Inflammatory macrophage treated with lipopolysaccharide for 4 hours (primary cell): ENCODE results near the gene SHQ1.
"Not testable (repeated sequence)": the region's sequence is repeated elsewhere in the genome, so short reads cannot be mapped to it uniquely, and the experiment has no call there.

Experiments
- DNase-seq: peaks from one replicate; pipeline ENCODE4 v3.0.0-alpha.2; 2020

SHQ1 gene

DNA sequence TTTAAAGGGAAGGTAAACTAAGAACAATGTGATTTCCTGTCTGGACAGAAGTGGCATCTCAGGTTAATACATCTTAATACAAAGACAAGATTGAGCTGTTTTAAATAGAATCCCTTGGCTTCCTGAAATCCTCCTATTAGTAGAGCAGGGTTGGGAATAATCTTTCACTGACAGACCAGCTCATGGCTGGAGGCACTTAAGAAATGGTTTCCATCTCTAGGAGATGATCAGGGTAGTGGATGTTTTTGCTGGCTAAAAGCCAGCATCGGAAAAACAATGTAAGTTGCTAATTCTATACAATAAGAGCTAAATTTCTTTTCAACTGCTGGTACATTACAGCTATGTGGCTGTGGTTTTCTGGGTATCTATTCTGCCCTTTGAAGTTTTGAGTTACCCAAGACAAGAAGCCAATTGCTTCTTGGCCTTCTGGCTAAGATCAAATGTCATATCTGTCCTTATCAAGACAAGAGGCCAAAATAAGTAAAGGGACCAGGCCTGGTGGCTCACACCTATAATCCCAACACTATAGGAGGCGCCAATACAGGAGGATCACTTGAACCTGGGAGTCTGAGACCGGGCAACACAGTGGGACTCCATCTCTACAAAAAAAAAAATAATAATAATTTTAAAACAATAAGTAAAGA lies 49.6 kb downstream of the SHQ1 start:
- DNase-seq: no peak

GRCh38 chr3:72797773-72798543 lies 50.3 kb downstream of the SHQ1 start:
- no peak for DNase-seq

DNA sequence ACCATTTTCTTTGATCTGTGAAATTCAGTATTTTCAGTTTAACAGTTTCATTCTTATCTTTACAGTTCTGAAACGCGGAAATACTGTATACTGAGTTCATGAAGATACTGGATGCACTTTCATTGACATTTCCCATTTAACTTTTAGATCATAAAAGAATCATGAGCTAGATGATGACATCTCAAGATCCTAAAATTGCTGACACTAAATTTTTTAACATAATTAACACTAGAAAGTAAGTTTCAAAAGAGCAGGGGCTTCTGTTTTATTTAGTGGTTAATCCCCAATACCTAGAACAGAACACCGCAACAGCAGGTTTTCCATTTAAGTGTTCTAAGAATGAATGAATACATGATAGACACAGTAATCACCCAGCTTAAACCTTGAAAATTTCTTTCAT lies 54.2 kb downstream of the SHQ1 start:
- no peak for DNase-seq

GRCh38 chr3:72791161-72791560 lies 57.1 kb downstream of the SHQ1 start:
- peak; percentile 14 for DNase-seq

DNA sequence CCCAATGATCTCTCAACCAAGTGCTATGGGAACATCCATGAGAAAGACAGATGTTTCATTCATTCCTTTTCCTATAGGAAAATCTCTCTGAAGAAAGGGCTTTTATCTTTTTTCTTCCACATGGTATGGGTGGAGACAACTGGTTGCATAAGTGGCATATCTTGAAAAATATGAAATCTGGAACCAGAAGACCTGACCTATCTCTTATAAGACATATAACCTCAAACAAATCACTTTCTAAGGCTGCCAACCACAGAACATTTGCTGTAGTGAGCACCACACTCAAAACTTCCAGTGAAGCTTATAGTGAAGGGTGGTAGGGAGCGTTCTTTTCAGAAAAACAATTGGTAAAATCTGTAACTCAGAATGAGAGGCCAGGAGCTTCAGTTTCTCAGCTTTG lies 58.5 kb downstream of the SHQ1 start:
- no peak for DNase-seq

GRCh38 chr3:72788232-72788631 lies 60.0 kb downstream of the SHQ1 start:
- not testable (repeated sequence) for DNase-seq

- DNase-seq: peak; percentile 38
Measured at GRCh38 chr3:72786668-72787067, 61.6 kb downstream of the SHQ1 start.

DNA sequence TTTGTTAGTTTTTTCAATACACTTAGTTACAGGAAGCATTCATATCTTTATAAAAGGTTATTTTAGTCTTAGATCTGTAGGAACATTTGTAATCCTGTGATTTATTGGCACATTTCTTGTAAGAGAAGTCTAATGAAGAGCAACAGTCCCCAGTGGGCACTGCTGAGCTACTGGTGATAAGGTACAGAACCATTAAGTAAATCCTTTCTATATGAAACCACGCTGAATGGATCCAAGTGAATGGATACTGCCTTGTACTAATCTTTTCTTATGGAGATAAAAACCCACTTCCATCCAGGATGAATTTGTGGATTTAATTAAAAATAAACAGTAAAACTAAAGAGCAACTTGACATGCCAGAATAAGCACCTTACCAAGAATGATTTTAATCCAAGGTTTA lies 64.0 kb downstream of the SHQ1 start:
- no peak for DNase-seq

DNA sequence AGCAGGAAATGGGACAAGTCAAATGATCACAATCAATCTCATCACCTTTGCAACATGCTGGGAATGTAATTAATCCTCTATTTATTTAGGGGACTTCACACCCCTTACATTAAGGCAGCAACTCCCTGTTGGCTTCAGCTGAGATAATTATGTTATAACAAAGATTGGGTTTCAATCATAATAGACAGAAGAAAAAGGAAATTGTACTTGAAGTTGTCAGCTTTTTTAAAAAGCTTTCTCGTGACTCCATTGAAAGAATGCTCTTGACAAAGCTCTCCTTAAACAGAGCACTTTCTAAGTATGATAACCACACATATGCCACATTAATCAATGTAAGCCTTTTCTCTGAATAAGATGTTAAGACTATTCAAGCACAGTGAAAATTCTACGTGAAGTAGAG lies 65.7 kb downstream of the SHQ1 start:
- DNase-seq: no peak

DNA sequence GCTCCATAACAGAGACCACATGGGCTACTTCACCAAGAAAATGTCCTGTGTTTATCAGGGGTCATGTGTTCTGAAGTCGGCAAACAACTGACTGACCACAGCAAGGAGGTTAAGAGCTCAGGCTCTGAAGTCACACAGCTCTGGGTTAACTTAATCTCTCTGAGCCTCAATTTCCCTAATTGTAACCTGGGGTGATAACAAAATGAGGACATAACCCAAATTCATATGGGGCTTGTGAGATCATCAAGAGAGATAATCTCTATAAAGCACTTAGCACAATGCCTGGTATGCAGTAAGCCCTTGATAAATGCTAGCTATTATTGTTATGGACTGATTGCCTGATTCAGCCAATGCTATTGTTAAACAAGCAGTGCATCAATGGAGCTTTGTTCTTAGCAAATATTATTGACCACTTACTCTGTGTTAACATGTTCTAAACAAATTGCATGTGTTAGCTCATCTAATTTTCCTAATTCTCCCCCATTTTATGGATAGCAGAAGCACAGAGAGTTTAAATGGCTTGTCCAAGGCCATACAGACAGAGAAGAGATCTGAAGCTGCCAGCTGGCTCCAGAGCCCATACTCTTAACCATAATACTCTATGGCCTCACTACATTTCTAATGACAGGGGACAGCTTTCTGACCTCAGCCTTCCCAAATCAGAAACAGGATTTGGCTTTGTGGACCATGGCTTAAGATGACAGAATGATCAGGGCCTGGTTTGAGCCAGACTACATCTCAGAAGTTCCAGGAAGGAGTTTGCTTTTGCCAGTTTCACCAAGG lies 78.3 kb downstream of the SHQ1 start:
- no peak for DNase-seq

- DNase-seq: no peak
Measured at GRCh38 chr3:72768936-72769335, 79.3 kb downstream of the SHQ1 start.

DNA sequence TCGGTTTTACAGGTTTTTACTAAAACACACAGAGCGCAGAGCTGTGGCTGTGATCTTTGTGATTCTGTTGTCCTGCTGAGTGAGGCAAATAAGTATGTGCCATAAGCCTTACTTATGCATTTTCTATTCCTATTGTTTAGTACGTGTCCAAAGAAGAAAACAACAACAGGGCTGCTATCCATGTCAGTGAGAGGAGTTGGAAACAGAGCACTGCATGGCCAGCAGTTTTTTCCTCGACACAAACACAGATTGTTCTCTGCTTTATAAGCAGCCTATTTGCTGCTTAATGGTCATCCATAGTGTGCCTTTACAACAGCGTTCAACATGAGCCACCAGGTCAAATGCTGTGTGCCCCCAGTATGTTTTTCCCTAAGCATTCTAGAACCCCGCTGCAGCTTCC lies 79.8 kb downstream of the SHQ1 start:
- no peak for DNase-seq

GRCh38 chr3:72768006-72768441 lies 80.2 kb downstream of the SHQ1 start:
- no peak for DNase-seq

- DNase-seq: no peak
Measured at GRCh38 chr3:72766866-72767265, 81.4 kb downstream of the SHQ1 start.

- no peak for DNase-seq
Measured at GRCh38 chr3:72763751-72764440, 84.3 kb downstream of the SHQ1 start.

DNA sequence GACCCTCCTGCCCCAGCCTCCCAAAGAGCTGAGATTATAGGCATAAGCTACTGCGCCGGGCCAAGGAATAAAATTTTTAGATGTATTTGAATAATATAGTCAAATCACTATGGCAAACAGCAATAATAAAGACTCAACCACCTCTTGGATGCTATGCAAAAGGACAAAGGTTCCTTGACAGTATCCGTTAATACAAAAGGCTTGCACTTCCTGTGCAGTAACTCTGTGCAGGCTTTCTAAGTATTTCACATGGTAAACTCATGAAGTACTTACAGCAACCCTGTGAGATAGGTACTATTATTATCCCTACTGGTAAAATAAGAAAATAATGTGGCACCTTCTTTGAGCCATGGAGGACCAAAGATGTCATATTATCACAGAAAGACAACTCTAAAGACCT lies 86.8 kb downstream of the SHQ1 start:
- no peak for DNase-seq

GRCh38 chr3:72760225-72760624 lies 88.0 kb downstream of the SHQ1 start:
- DNase-seq: no peak

- DNase-seq: peak; percentile 92
Measured at GRCh38 chr3:72756900-72757299, 91.3 kb downstream of the SHQ1 start.

GRCh38 chr3:72754582-72754981 lies 93.7 kb downstream of the SHQ1 start:
- no peak for DNase-seq

- no peak for DNase-seq
Measured at GRCh38 chr3:72753495-72753894, 94.8 kb downstream of the SHQ1 start.

DNA sequence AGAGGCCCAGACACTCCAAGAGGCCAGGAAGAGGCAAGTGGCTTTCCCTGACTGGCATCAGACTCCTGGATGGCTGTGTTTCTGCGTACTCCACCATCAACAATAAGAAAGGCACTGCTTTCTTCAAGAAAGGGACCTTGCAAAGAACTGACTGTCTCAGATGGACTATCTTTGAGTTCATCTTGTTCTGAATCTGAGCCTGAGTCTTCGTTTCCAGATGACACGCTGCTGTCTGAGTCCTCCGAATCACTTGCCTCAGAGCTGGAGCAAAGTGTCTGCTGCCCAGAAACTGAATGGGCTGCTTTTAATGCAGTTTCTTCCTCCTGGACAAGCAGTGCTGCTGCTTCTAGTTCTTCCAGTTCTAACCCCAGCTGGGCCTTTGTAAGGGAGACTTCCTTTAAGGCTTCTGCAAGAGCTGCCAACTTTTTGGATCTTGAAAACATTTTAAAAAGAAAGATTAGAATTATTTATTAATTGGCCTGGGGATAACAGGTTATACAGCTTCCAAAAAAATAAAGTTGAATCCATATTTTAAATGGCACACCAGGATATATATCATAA lies 97.8 kb downstream of the SHQ1 start:
- no peak for DNase-seq

DNA sequence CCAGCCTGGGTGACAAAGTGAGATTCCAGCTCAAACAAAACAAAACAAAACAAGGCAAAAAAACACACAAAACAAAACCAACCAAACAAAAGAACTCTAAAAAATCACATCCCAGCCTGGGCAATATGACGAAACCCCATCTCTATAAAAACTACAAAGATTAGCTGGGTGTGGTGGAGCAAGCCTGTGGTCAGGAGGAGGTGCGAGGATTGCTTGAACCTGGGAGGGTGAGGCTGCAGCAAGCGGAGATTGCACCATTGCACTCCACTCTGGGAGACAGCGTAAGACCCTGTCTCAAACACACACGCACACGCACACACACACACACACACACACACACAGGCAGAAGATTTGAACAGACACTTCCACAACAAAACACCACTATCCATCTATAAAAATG lies 99.6 kb downstream of the SHQ1 start:
- DNase-seq: peak; percentile 4
